A673 (cell line): Measurements from ENCODE around the gene FBLN1. TPM values are rescaled to one million over a fixed set of nuclear protein-coding genes. Genes with fewer than 3 reads are reported as not detected.

Experiments used
- BruUV-seq: library from RNA; stranded (reverse); fragments of 400-500 nt; replicated peaks from 2 replicates; lab custom pipeline; 2021; lab: Mats Ljungman, UMichigan
- CTCF ChIA-PET: fragments of 300-600 bp; sonication (Branson Sonifier 250); formaldehyde crosslinking; loops from one replicate; lab custom pipeline; 2022; ENCODE audit warnings: antibody characterized with exemption; lab: Charles Lee
- POLR2A ChIA-PET: fragments of 300-600 bp; sonication (Branson Sonifier 250); formaldehyde crosslinking; loops from one replicate; lab custom pipeline; 2022; ENCODE audit warnings: antibody characterized with exemption; ENCODE audit not compliant: low non-redundant PET; lab: Charles Lee
- DNase-seq: peaks from one replicate; pipeline ENCODE4 v3.0.0-alpha.2; 2015; ENCODE audit warnings: low spot score
- H3K27ac ChIP-seq: fragments of 200-600 bp; sonication (generic); 2 replicates; pipeline ENCODE4 v1.5.1; 2016; ENCODE audit warnings: mixed run types, low read depth, mild to moderate bottlenecking, mixed read lengths, antibody characterized with exemption, low read length; ENCODE audit not compliant: poor library complexity, severe bottlenecking
- H3K27me3 ChIP-seq: fragments of 200-600 bp; sonication (generic); replicated peaks from 2 replicates; pipeline ENCODE4 v1.6.1; 2017; ENCODE audit warnings: mixed run types, low read depth, mild to moderate bottlenecking, mixed read lengths, antibody characterized with exemption, low read length; ENCODE audit not compliant: insufficient read depth, poor library complexity
- H3K36me3 ChIP-seq: fragments of 200-600 bp; sonication (generic); 2 replicates; pipeline ENCODE4 v1.6.1; 2016; ENCODE audit warnings: mixed run types, mild to moderate bottlenecking, mixed read lengths, antibody characterized with exemption, low read length; ENCODE audit not compliant: insufficient read depth, poor library complexity, severe bottlenecking
- H3K4me1 ChIP-seq: fragments of 200-600 bp; sonication (generic); 2 replicates; pipeline ENCODE4 v1.6.1; 2017; ENCODE audit warnings: mixed run types, mild to moderate bottlenecking, mixed read lengths, antibody characterized with exemption, low read length; ENCODE audit not compliant: insufficient read depth, poor library complexity, severe bottlenecking
- H3K4me3 ChIP-seq: fragments of 200-600 bp; sonication (generic); 2 replicates; pipeline ENCODE4 v1.5.1; 2016; ENCODE audit warnings: low read depth, mixed run types, mild to moderate bottlenecking, mixed read lengths, low read length; ENCODE audit not compliant: poor library complexity, severe bottlenecking
- H3K9me3 ChIP-seq: fragments of 200-600 bp; sonication (generic); 2 replicates; pipeline ENCODE4 v1.6.1; 2016; ENCODE audit warnings: mixed run types, low read depth, mild to moderate bottlenecking, mixed read lengths, antibody characterized with exemption, low read length; ENCODE audit not compliant: poor library complexity, severe bottlenecking
- CTCF ChIP-seq: fragments of 300-800, 200-600 bp; sonication (generic); conservative IDR thresholded peaks from 2 replicates; pipeline ENCODE4 v1.5.1; 2017; ENCODE audit warnings: low read depth, mild to moderate bottlenecking, antibody characterized with exemption, low read length, moderate library complexity, mixed read lengths
- EZH2 ChIP-seq: fragments of 200-600 bp; sonication (generic); IDR thresholded peaks from 2 replicates; pipeline ENCODE4 v1.6.1; 2017; ENCODE audit warnings: borderline replicate concordance, low read depth, mild to moderate bottlenecking, mixed read lengths, antibody characterized with exemption, low read length; ENCODE audit not compliant: poor library complexity, severe bottlenecking
- intact Hi-C: fragments of 100-400 bp; cut with micrococcal nuclease; formaldehyde crosslinking; loops from one replicate; pipeline ENCODE4 v1.10.0; 2022; ENCODE audit not compliant: unreplicated experiment
- total RNA-seq: library from RNA; stranded (reverse); gene quantifications from 2 replicates; pipeline ENCODE4 v1.2.3, GENCODE V29; 2021

Gene FBLN1
- total RNA-seq, 1 experiment from 2014 or later, result 96.4 TPM

- no TSS peak for BruUV-seq
- H3K4me3 ChIP-seq, result no peak overlapping the region
- no peak overlapping the region for H3K27ac ChIP-seq
- intact Hi-C loops, result no loop called here
- peaks cover 2% of the 10 kb centered on the region for H3K4me1 ChIP-seq
- ChIA-PET POLR2A (no interaction called here), CTCF (no interaction called here)
- no peaks in the 10 kb centered on the region for H3K27me3 ChIP-seq
- no peak for TF ChIP-seq CTCF
- no peak for TF ChIP-seq EZH2
- no peaks in the 10 kb centered on the region for H3K9me3 ChIP-seq
- no peak for DNase-seq
- no peaks in the 10 kb centered on the region for H3K36me3 ChIP-seq
These were observed 148.0 kb downstream of the FBLN1 start for GRCh38 chr22:45650721-45651120.

Other genes starting within 250 kb of the FBLN1 start
- not detected in 2 replicates for gene UPK3A, start 217.9 kb upstream of the FBLN1 start, total RNA-seq
- 54.0 and 58.3 TPM in 2 replicates for gene FAM118A, start 192.9 kb upstream of the FBLN1 start, total RNA-seq
- not detected in 2 replicates for gene SMC1B, start 89.3 kb upstream of the FBLN1 start, total RNA-seq
- gene RIBC2, start 89.2 kb upstream of the FBLN1 start, total RNA-seq, result 13.2 and 14.9 TPM in 2 replicates
- gene ATXN10, start 169.0 kb downstream of the FBLN1 start, total RNA-seq, result 271 and 294 TPM in 2 replicates